Adrenal gland (tissue), 12 donors: ENCODE measurements around the gene SLC3A2. TPM values are rescaled to one million over a fixed set of nuclear protein-coding genes. Genes with fewer than 3 reads are reported as not detected.

ENCODE experiments used
- DNase-seq, 7 donors: peaks; one replicate each; pipeline ENCODE4 v3.0.0-alpha.2; 2019 to 2020
- H3K27ac ChIP-seq, 5 donors: fragments of 200-600 bp; sonication (generic) in 4 of 5; 1 replicate in 3 of 5; 2 replicates in 2 of 5; pipeline versions ENCODE4 v1.5.1 to v1.8.0; 2016 to 2020; ENCODE audit warnings: mild to moderate bottlenecking in 1 of 5
- H3K27me3 ChIP-seq: fragments of 200-600 bp; 2 replicates; pipeline ENCODE4 v1.8.0; 2021
- H3K36me3 ChIP-seq, 2 donors: fragments of 200-600 bp; replicated peaks in 1 of 2; 1 replicate in 1 of 2; 2 replicates in 1 of 2; pipeline versions ENCODE4 v1.5.1 to v1.8.0; 2018 to 2022
- H3K4me1 ChIP-seq, 2 donors: fragments of 200-600 bp; replicated peaks in 1 of 2; 1 replicate in 1 of 2; 2 replicates in 1 of 2; pipeline versions ENCODE4 v1.5.1 to v1.8.0; 2018 to 2021
- H3K4me3 ChIP-seq, 4 donors: fragments of 200-600 bp; sonication (generic) in 3 of 4; one replicate each; pipeline ENCODE4 v1.5.1; 2016 to 2018
- H3K9me3 ChIP-seq, 3 donors: fragments of 200-600 bp; sonication (generic) in 1 of 3; replicated peaks in 1 of 3; 1 replicate in 2 of 3; 2 replicates in 1 of 3; pipeline versions ENCODE4 v1.5.1 to v1.8.0; 2016 to 2021
- POLR2A ChIP-seq, 2 donors: fragments of 450-650 bp; IDR thresholded peaks; one replicate each; pipeline ENCODE4 v1.6.1; 2017; ENCODE audit warnings: antibody characterized with exemption in 2 of 2, mild to moderate bottlenecking in 2 of 2, moderate library complexity in 1 of 2
- WGBS, 4 donors: extraction: QIAGEN DNeasy Blood & Tissue Kit in 2 of 4; methylation state at CpG; one replicate each; pipeline versions ENCODE4 v1.1.5 to v1.1.7; 2013 to 2017; 5-methylcytosine and 5-hydroxymethylcytosine counted together
- intact Hi-C, 2 donors: fragments of 100-400 bp; cut with DNase I; formaldehyde crosslinking; loops; one replicate each; pipeline versions ENCODE4 v1.14.1 to v1.15.0; 2022 to 2023
- polyA plus RNA-seq, 3 donors: library from polyadenylated mRNA; stranded (reverse); fragments of 200-250 nt in 2 of 3; fragments of 350-450 nt in 1 of 3; fragmentation: Illumina TruSeq in 1 of 3; extraction: RNeasy Lipid Tissue Mini Kit (QIAGEN cat#74804) in 1 of 3; gene quantifications; one replicate each; pipeline ENCODE4 v1.2.3, GENCODE V29; 2013 to 2014
- total RNA-seq, 9 donors: library from RNA; depleted of rRNA in 4 of 9; stranded (reverse); fragments of >200 nt in 4 of 9; fragments of 120-200 nt in 1 of 9; fragmentation: NEBNext Ultra II Directional in 1 of 9; extraction: Animal tissue kit (Norgen Biotek cat#: 25700) in 1 of 9; gene quantifications; one replicate each; pipeline versions ENCODE4 v1.1.0 to v1.2.4, GENCODE V29; 2013 to 2023
- TF ChIP-seq, protein P1 (sequence below), 6 experiments: fragments of 450-650 bp in 4 of 6; fragments of 200-600 bp in 2 of 6; sonication (generic) in 1 of 6; IDR thresholded peaks; 1 replicate in 5 of 6; 2 replicates in 1 of 6; pipeline versions ENCODE4 v1.5.1 to v1.8.0; 2016 to 2021; ENCODE audit warnings: antibody characterized with exemption in 6 of 6, mild to moderate bottlenecking in 2 of 6, moderate library complexity in 1 of 6
- donor health status: healthy with polysubstance abuse.
- donor health status: Bipolar disorder and iron deficiency.
- donor health status: DM: yes; HTN: yes; CAD: no.
- donor health status: DM: no; HTN: no; CAD: no.
- donor health status: DM: no; HTN: no; CAD: no.
- donor health status: DM: yes; HTN: yes; CAD: no.

SLC3A2 gene
- total and polyA plus RNA-seq, 12 donors: 103 to 398 (median 164) TPM

DNA sequence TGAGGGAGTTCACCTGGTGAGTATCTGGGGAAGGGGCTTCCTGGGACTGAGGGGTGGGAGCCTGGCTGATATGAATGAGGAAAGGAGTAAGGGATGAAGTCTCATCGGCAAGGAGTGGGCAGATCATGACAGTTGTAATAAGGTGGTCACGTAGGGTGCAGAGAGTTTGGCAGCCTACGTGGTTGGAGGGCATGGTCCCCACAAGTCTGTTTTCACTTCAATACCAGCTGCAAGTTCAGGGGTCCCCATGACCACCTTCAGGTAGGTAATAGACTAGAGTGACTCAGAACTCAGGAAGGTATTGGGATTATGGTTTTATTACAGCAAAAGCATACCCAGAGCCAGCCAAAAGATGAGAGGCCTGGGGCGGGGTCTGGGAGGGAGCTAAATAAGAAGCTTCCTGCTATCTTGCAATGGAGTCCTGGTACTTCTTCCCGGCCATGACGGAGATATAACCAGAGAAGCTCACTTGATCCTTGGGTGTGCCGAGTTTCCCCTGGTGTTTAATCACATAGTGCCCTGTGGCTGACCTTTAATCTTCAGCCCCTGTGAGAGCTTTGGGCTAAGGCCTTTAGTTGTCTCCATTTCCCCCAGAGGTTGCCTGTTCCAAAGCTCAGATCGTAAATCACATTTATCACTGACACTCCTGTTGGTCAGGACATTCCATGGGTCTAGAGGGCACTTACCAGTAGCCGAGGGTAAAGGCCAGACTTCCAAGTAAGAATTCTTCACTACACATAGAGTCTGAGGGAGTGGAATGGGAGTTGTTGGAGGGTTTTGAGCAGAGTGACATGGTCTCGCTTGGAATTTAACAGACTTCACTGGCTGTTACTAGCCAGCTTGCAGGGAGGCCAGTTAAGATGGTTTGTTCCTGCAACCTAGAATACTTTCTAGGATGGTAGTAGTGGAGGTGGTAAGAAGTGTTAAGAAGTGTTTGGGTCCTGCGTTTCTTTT lies 9.1 kb downstream of the SLC3A2 start:
- Histone ChIP-seq H3K27me3 (no peaks in the 10 kb centered on the region), H3K36me3 (peaks cover 0 to 47% of the 10 kb centered on the region in 2 donors), H3K27ac (peak overlapping the region in 4 of 5 donors; percentile 11 to 78 (median 37)), H3K9me3 (no peaks in the 10 kb centered on the region), H3K4me1 (peaks cover 0 to 30% of the 10 kb centered on the region in 2 donors), H3K4me3 (no peak overlapping the region)
- peak in 5 of 7 donors; percentile 47 to 80 (median 51) for DNase-seq
- TF ChIP-seq POLR2A (IDR thresholded peaks at IDR 0.05): no peak
- TF ChIP-seq, protein P1, sequence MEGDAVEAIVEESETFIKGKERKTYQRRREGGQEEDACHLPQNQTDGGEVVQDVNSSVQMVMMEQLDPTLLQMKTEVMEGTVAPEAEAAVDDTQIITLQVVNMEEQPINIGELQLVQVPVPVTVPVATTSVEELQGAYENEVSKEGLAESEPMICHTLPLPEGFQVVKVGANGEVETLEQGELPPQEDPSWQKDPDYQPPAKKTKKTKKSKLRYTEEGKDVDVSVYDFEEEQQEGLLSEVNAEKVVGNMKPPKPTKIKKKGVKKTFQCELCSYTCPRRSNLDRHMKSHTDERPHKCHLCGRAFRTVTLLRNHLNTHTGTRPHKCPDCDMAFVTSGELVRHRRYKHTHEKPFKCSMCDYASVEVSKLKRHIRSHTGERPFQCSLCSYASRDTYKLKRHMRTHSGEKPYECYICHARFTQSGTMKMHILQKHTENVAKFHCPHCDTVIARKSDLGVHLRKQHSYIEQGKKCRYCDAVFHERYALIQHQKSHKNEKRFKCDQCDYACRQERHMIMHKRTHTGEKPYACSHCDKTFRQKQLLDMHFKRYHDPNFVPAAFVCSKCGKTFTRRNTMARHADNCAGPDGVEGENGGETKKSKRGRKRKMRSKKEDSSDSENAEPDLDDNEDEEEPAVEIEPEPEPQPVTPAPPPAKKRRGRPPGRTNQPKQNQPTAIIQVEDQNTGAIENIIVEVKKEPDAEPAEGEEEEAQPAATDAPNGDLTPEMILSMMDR (IDR thresholded peaks at IDR 0.05): no peak
- intact Hi-C loops: no loop called here
- WGBS, 4 donors: 59 to 64% (median 60%) methylated on average over 11 of the region's 11 CpGs

DNA sequence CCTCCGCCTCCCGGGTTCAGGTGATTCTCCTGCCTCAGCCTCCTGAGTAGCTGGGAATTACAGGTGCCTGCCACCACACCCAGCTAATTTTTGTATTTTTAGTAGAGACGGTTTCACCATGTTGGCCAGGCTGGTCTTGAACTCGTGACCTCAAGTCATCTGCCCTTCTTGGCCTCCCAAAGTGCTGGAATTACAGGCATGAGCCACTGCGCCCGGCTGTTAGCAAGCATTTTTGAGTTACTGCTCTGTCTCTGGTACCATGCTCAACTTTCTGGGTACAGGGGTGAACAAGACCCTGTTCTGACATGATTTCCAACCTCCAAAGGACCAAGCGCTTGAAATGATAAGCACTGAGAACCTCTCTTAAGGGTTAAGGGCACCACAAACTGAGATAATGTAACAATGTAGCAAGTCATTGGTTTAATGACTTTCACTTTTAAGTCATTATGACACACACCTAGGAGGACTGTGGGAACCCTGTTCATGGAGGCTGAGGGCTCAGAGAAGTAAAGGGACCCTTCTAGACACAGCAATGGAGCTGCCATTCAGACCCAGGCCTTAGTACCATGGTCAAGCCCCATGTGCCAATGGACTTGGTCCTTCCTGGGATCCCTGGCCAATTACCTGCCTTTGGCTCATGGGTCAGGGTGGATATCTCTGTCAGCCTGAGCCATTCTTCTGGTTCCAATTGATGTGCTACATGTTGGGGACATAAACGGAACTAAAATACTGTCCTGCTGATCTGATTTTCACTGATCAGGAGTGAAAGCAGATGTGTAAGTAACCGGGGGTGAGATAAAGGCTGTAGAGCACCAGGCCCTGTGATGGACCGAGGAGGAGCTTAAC lies 11.6 kb downstream of the SLC3A2 start:
- no peaks in the 10 kb centered on the region for H3K9me3 ChIP-seq
- WGBS, 4 donors: 89 to 92% (median 91%) methylated on average over 10 of the region's 10 CpGs
- TF ChIP-seq POLR2A (IDR thresholded peaks at IDR 0.05): no peak
- TF ChIP-seq, protein P1 (IDR thresholded peaks at IDR 0.05): no peak
- H3K4me1 ChIP-seq: peaks cover 0 to 23% of the 10 kb centered on the region in 2 donors
- intact Hi-C loops: no loop called here
- no peak for DNase-seq
- H3K4me3 ChIP-seq: no peak overlapping the region
- peaks cover 0 to 22% of the 10 kb centered on the region in 2 donors for H3K36me3 ChIP-seq
- H3K27ac ChIP-seq: peak overlapping the region in 1 of 5 donors; percentile 10
- H3K27me3 ChIP-seq: no peaks in the 10 kb centered on the region

DNA sequence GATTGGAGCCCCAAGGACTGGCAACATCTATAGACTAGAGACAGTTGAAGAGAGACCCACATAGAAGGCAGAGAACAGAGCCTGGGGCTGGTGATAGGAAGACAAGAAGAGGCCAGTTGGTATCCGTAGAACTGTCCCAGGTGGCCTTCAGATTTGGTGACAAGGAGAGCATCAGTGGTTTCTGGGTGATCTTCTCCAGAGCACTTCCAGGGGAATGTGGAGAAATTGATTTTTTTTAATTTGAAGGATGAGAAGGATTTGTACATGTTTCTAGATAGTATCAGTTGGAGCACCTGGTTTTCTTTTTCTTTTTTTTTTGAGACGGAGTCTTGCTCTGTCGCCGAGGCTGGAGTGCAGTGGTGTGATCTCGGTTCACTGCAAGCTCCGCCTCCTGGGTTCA lies 14.8 kb downstream of the SLC3A2 start:
- WGBS, 4 donors: 72 to 88% (median 78%) methylated on average over 6 of the region's 6 CpGs
- no peaks in the 10 kb centered on the region for H3K9me3 ChIP-seq
- no peaks in the 10 kb centered on the region for H3K27me3 ChIP-seq
- H3K27ac ChIP-seq: no peak overlapping the region
- intact Hi-C loops: no loop called here
- H3K4me3 ChIP-seq: no peak overlapping the region
- DNase-seq: no peak
- TF ChIP-seq, protein P1 (IDR thresholded peaks at IDR 0.05): no peak
- no peak for TF ChIP-seq POLR2A (IDR thresholded peaks at IDR 0.05)
- H3K36me3 ChIP-seq: no peaks in the 10 kb centered on the region
- H3K4me1 ChIP-seq: no peaks in the 10 kb centered on the region

DNA sequence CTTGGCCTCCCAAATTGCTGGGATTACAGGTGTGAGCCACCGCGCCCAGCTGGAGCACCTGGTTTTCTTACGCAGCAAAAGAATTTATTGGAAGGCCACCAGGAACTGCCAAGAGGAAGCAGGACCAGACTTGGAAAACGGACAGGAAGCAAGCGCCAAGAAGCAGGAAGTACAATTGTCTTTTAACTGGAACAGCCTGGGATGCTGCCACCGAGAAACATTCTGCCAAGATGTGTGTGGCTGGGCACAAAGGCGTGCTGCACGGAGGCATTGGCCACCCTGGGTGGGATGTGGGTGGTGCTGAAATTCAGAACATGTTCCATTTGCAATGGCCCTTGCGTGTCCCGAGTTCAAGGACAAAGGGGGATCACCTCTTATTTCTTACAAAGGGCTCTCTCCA lies 15.4 kb downstream of the SLC3A2 start:
- H3K36me3 ChIP-seq: no peaks in the 10 kb centered on the region
- peak in 4 of 7 donors; percentile 31 to 70 (median 46) for DNase-seq
- TF ChIP-seq, protein P1 (IDR thresholded peaks at IDR 0.05): no peak
- TF ChIP-seq POLR2A (IDR thresholded peaks at IDR 0.05): no peak
- H3K27me3 ChIP-seq: no peaks in the 10 kb centered on the region
- no peak overlapping the region for H3K4me3 ChIP-seq
- intact Hi-C loops: no loop called here
- H3K27ac ChIP-seq: peak overlapping the region in 1 of 5 donors; percentile 52
- 61 to 66% (median 64%) methylated on average over 9 to 10 of the region's 10 CpGs for WGBS, 4 donors
- H3K9me3 ChIP-seq: no peaks in the 10 kb centered on the region
- H3K4me1 ChIP-seq: no peaks in the 10 kb centered on the region
